Stomach (tissue), 9 donors: ENCODE data around the gene TBX10. TPM values are rescaled to one million over a fixed set of nuclear protein-coding genes. Genes with fewer than 3 reads are reported as not detected.

ENCODE experiments used
- DNase-seq, 2 donors: peaks; one replicate each; pipeline versions ENCODE4 v3.0.0 to v3.0.0-alpha.2; 2013 to 2019
- H3K27ac ChIP-seq, 5 donors: fragments of 200-600 bp in 4 of 5; sonication (generic) in 4 of 5; one replicate each; pipeline ENCODE4 v1.5.1; 2013 to 2019; ENCODE audit warnings: mild to moderate bottlenecking in 1 of 5, moderate library complexity in 1 of 5
- H3K27me3 ChIP-seq, 3 donors: fragments of 200-600 bp; sonication (generic); one replicate each; pipeline ENCODE4 v1.5.1; 2017 to 2019; ENCODE audit warnings: mixed run types in 1 of 3
- H3K36me3 ChIP-seq, 4 donors: fragments of 200-600 bp; sonication (generic); 1 replicate in 3 of 4; 2 replicates in 1 of 4; pipeline ENCODE4 v1.5.1; 2016 to 2019
- H3K4me1 ChIP-seq, 4 donors: fragments of 200-600 bp; sonication (generic); one replicate each; pipeline ENCODE4 v1.5.1; 2016 to 2019
- H3K4me3 ChIP-seq, 4 donors: fragments of 200-600 bp; sonication (generic) in 3 of 4; one replicate each; pipeline ENCODE4 v1.5.1; 2016 to 2019; ENCODE audit warnings: mild to moderate bottlenecking in 1 of 4
- H3K9me3 ChIP-seq, 4 donors: fragments of 200-600 bp; sonication (generic); one replicate each; pipeline ENCODE4 v1.5.1; 2016 to 2019
- CTCF ChIP-seq, 7 experiments: fragments of 450-650 bp in 4 of 7; fragments of 200-600 bp in 3 of 7; sonication (generic) in 3 of 7; IDR thresholded peaks; one replicate each; pipeline ENCODE4 v1.5.1; 2016 to 2019; ENCODE audit warnings: antibody characterized with exemption in 7 of 7, control low read depth in 2 of 7, mild to moderate bottlenecking in 1 of 7
- EP300 ChIP-seq: sonication (generic); formaldehyde crosslinking; IDR thresholded peaks from one replicate; pipeline ENCODE4 v1.6.1; 2017; ENCODE audit warnings: antibody characterized with exemption
- POLR2A ChIP-seq, 4 donors: fragments of 450-650 bp; IDR thresholded peaks; one replicate each; pipeline ENCODE4 v1.6.1; 2016; ENCODE audit warnings: antibody characterized with exemption in 4 of 4, control low read depth in 2 of 4, mild to moderate bottlenecking in 1 of 4, moderate library complexity in 1 of 4
- POLR2AphosphoS5 ChIP-seq, 3 donors: sonication (generic); formaldehyde crosslinking; IDR thresholded peaks; one replicate each; pipeline ENCODE4 v1.6.1; 2016; ENCODE audit warnings: antibody characterized with exemption in 3 of 3
- WGBS, 5 donors: extraction: QIAGEN DNeasy Blood & Tissue Kit in 3 of 5; methylation state at CpG; one replicate each; pipeline versions ENCODE4 v1.1.5 to v1.1.7; 2013 to 2018; 5-methylcytosine and 5-hydroxymethylcytosine counted together
- intact Hi-C: fragments of 100-400 bp; cut with DNase I; formaldehyde crosslinking; loops from one replicate; pipeline ENCODE4 v1.15.1; 2023; ENCODE audit warnings: low total_unique reads
- polyA plus RNA-seq, 3 donors: library from polyadenylated mRNA; stranded (reverse); fragments of 200-250 nt; gene quantifications; one replicate each; pipeline ENCODE4 v1.2.3, GENCODE V29; 2013
- total RNA-seq, 5 donors: library from RNA; depleted of rRNA; stranded (reverse); fragments of >200 nt; gene quantifications; one replicate each; pipeline versions ENCODE4 v1.1.0 to v1.2.3, GENCODE V29; 2014 to 2016
- donor health status: healthy with polysubstance abuse.
- donor health status: Bipolar disorder and iron deficiency.
- donor health status: healthy.

The TBX10 gene
- total and polyA plus RNA-seq, 8 donors, result not detected

DNA sequence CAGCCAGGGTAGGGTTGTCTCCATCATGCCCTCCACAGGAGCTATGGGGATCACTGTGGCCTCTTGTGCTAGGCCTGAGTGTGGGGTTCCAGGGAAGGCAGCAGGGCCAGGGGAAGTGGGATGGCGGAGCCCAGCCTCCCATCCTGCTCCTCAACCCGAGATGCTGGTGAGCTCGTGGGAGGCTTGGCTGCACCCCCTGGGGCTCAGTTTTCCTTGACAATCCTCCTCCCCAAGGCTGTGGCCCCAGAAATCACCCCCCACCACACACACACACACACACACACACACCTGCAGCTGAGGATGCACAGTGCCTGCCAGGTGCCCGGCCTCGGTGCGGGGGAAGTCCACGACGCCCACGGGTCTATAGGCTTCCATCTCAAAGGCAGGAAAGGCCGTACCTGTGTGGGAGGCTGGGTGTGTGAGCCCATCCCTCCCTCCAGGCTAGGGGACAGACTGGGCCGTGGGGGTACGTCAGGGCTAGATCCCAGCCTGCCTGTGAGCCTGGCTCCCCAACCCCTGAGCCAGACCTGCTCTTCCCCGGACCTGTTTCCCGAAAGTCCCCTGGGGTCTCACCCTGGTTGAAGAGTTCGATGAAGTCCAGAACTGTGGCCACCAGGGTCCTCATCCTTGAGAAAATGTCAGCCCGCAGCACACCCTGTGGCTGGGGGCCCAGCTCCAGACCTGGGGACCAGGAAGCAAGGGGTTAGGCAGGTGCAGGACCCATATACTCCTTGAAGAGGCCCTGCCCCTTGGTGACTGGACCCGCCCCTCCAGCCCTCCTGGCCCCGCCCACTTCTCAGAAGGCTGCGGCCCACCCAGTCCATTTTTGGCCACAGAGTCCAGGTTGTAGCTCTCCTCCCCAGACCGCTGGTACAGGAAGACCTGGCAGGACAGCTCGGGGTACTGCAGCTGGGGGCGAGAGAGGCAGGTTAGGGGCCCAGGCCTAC lies 5.2 kb upstream of the TBX10 start:
- Histone ChIP-seq H3K27ac (no peak overlapping the region), H3K36me3 (no peaks in the 10 kb centered on the region), H3K4me3 (no peak overlapping the region), H3K4me1 (peaks cover 4 to 17% (median 6%) of the 10 kb centered on the region in 4 donors), H3K9me3 (no peaks in the 10 kb centered on the region), H3K27me3 (peaks cover 0 to 62% (median 6%) of the 10 kb centered on the region in 3 donors)
- TF ChIP-seq EP300 (no peak), POLR2A (IDR thresholded peaks at IDR 0.05) (no peak)
- intact Hi-C loops, result no loop called here
- 89 to 94% (median 92%) methylated on average over 13 to 22 of the region's 22 CpGs for WGBS, 5 donors
- DNase-seq, result peak in 1 of 2 donors; percentile 3

GRCh38 chr11:67644042-67644441 lies 4.5 kb upstream of the TBX10 start:
- DNase-seq, result peak in 1 of 2 donors; percentile 14
- WGBS, 5 donors, result 89 to 97% (median 93%) methylated on average over 5 of the region's 5 CpGs
- intact Hi-C loops, result no loop called here
- TF ChIP-seq CTCF (IDR thresholded peaks at IDR 0.05) (no peak), EP300 (no peak), POLR2A (IDR thresholded peaks at IDR 0.05) (no peak), POLR2AphosphoS5 (IDR thresholded peaks at IDR 0.05) (no peak)
- H3K27ac ChIP-seq, result no peak overlapping the region
- no peaks in the 10 kb centered on the region for H3K9me3 ChIP-seq
- H3K36me3 ChIP-seq, result no peaks in the 10 kb centered on the region
- peaks cover 0 to 65% (median 6%) of the 10 kb centered on the region in 3 donors for H3K27me3 ChIP-seq
- no peak overlapping the region for H3K4me3 ChIP-seq
- H3K4me1 ChIP-seq, result peaks cover 0 to 11% (median 3%) of the 10 kb centered on the region in 4 donors

- no peak overlapping the region for H3K27ac ChIP-seq
- TF ChIP-seq EP300 (no peak), POLR2AphosphoS5 (IDR thresholded peaks at IDR 0.05) (no peak), CTCF (IDR thresholded peaks at IDR 0.05) (no peak), POLR2A (IDR thresholded peaks at IDR 0.05) (no peak)
- DNase-seq, result no peak
- intact Hi-C loops, result no loop called here
- peaks cover 0 to 6% (median 2%) of the 10 kb centered on the region in 4 donors for H3K4me1 ChIP-seq
- H3K4me3 ChIP-seq, result no peak overlapping the region
- 89 to 94% (median 90%) methylated on average over 15 of the region's 15 CpGs for WGBS, 5 donors
- peaks cover 0 to 50% (median 6%) of the 10 kb centered on the region in 3 donors for H3K27me3 ChIP-seq
- no peaks in the 10 kb centered on the region for H3K36me3 ChIP-seq
- no peaks in the 10 kb centered on the region for H3K9me3 ChIP-seq
These were observed 2.9 kb upstream of the TBX10 start for GRCh38 chr11:67642173-67643120.

- DNase-seq, result no peak
- H3K9me3 ChIP-seq, result no peaks in the 10 kb centered on the region
- WGBS, 5 donors, result 78 to 86% (median 83%) methylated on average over 20 to 28 of the region's 28 CpGs
- no peak overlapping the region for H3K4me3 ChIP-seq
- peaks cover 0 to 41% (median 6%) of the 10 kb centered on the region in 3 donors for H3K27me3 ChIP-seq
- TF ChIP-seq CTCF (IDR thresholded peaks at IDR 0.05), result no peak
- TF ChIP-seq POLR2A (IDR thresholded peaks at IDR 0.05), result no peak
- TF ChIP-seq POLR2AphosphoS5 (IDR thresholded peaks at IDR 0.05), result no peak
- no peak for TF ChIP-seq EP300
- peaks cover 0 to 6% (median 2%) of the 10 kb centered on the region in 4 donors for H3K4me1 ChIP-seq
- no peaks in the 10 kb centered on the region for H3K36me3 ChIP-seq
- H3K27ac ChIP-seq, result no peak overlapping the region
- intact Hi-C loops, result no loop called here
These were observed 2.0 kb upstream of the TBX10 start for GRCh38 chr11:67641338-67642172.
